ENCODE data around the gene TEX22.

The TEX22 gene

DNA sequence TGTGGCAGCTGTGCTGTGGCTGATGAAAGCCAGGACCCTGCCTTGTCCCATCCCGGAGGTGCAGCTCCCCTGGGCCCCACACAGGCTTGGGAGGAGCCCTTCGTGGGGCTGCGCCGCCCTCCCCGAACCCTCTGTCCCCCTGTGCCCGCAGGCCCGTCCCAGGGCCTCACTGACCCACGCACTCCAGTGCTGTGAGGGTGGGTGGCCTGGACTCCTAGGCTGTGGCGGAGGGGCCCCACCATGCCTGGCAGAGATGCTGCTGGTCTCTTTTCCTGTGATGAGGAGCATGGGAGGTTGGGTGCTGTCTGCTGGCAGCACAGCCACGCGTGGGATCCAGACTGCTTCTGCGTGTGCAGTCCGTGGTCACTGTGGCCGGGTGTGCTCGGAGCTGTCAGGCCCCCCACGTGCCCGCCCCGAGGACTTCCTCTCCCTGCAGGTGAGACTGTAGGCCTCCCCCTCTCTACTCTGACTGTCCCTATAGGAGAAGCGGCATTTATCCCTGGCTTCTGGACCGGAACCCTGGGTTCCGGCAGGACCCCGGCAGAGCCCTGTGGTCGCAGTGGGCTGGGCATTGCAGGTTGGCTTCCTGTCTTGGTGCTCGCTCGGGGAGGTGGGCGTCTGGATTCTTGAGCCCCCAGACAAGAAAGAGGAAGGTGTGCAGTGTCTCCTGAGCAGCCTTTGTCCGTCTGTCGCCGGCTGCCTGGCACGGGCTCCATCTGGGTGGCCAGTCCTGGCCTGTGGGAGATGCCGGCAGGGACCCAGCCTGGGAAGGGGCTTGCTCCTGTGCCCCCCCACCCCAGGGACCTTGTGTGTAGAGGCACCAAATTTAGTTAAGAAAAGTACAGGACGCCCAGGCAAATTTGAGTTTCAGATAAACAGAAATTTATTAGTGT, 23.6 kb downstream of the TEX22 start:
- H3K36me3 ChIP-seq (ENCODE audit: insufficient read depth, low read length) = no peaks in the 10 kb centered on the region
- no peaks in the 10 kb centered on the region for H3K9me3 ChIP-seq (ENCODE audit: control insufficient read depth, insufficient read depth, low read length)
- H3K4me1 ChIP-seq (ENCODE audit: insufficient read depth, low read length) = peaks cover 4% of the 10 kb centered on the region; the same call in 1 of the 2 replicates
- H3K9ac ChIP-seq (ENCODE audit: low read depth, low read length) = no peak overlapping the region

DNA sequence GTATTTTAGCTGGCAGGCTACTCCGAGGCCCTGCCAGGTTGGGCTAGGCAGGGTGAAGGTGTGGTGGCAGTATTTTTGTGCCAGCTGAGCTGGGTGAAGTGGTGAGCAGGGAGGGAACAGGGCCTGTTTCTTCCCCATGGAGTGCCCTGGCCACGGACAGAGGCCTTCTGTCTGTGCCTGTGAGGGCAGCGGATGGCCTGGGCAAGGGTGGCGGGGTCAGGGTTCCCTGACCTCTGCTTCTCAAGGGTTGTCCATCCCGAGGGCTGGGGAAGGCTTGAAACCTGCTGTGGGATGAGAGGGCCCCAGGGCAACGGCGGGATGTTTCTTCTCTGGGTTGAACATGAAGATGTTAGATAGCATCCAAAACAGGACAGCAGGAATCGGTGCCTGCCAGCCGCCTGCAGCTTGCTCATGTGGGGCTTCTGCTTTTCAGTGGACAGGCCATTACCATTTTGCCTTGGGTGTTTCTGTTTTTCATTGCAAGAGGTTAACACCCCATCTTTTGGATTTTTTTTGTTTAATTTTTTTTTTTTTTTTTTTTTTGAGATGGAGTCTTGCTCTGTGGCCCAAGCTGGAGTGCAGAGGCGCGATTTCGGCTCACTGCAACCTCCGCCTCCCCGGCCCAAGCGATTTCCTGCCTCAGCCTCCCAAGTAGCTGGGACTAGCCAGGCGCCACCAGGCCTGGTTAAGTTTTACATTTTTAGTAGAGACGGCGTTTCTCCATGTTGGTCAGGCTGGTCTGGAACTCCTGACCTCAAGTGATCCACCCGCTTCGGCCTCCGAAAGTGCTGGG, 24.6 kb downstream of the TEX22 start:
- H3K9ac ChIP-seq (ENCODE audit: low read depth, low read length) = no peak overlapping the region
- H3K9me3 ChIP-seq (ENCODE audit: control insufficient read depth, insufficient read depth, low read length) = no peaks in the 10 kb centered on the region
- H3K4me1 ChIP-seq (ENCODE audit: insufficient read depth, low read length) = peaks cover 4% of the 10 kb centered on the region; the same call in 1 of the 2 replicates
- H3K36me3 ChIP-seq (ENCODE audit: insufficient read depth, low read length) = no peaks in the 10 kb centered on the region

DNA sequence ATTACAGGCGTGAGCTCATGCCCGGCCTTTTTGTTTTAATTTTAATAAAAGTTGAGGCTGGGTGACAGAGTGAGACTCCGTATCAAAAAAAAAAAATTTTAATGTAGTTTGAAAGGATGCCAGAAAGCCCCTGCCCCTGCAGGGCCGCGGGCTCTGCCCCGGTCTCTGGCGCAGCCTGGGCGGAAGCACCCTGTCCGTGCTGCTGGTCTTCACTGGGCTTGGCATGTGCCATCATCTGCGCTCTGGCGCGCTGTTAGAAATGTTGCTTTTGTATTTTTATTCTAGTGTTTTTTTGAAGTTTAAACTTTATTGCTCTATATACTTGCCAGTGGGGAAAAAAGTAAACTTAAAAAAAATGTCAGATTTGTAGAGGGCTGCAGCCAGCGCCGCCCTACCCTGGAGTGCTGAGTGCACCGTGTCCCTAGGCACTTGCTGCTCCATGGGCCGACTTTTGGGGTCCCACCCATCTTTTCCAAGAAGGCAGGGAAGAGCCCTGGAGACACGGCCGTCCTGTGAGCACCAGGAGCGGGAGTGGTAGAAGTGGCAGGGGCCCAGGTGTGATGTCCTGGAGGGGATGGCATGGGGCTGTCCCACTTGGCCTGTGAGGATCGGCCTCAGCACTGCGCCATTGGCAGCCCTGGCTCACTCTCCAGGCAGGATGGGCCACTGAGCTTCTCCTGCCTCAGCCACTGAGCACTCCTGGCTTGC, 25.3 kb downstream of the TEX22 start:
- Histone ChIP-seq H3K9ac (ENCODE audit: low read depth, low read length) (no peak overlapping the region), H3K9me3 (ENCODE audit: control insufficient read depth, insufficient read depth, low read length) (no peaks in the 10 kb centered on the region), H3K36me3 (ENCODE audit: insufficient read depth, low read length) (no peaks in the 10 kb centered on the region), H3K4me1 (ENCODE audit: insufficient read depth, low read length) (peaks cover 3% of the 10 kb centered on the region; the same call in 1 of the 2 replicates)

DNA sequence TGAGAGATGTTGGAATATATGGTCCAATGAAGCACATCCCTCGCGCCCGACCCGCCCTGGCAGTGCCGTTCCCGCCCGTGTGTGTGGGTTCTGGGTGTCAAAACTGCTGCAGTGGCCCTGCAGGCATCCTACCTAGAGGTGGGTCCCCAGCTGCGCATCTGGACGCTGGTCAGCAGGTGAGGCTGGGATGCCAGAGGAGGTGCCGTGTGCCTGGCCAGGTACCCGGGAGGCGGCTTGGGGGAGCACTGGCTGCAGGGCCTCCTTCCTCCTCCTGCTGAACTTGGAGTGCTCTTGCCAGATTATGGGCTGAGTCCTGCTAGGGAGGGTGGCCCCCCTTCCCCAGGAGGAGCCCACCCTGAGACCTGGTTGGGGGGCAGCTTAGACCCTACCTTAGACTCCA, 26.5 kb downstream of the TEX22 start:
- Histone ChIP-seq H3K36me3 (ENCODE audit: insufficient read depth, low read length) (no peaks in the 10 kb centered on the region), H3K9me3 (ENCODE audit: control insufficient read depth, insufficient read depth, low read length) (no peaks in the 10 kb centered on the region), H3K4me1 (ENCODE audit: insufficient read depth, low read length) (no peaks in the 10 kb centered on the region; the same call in 1 of the 2 replicates), H3K9ac (ENCODE audit: low read depth, low read length) (no peak overlapping the region)

DNA sequence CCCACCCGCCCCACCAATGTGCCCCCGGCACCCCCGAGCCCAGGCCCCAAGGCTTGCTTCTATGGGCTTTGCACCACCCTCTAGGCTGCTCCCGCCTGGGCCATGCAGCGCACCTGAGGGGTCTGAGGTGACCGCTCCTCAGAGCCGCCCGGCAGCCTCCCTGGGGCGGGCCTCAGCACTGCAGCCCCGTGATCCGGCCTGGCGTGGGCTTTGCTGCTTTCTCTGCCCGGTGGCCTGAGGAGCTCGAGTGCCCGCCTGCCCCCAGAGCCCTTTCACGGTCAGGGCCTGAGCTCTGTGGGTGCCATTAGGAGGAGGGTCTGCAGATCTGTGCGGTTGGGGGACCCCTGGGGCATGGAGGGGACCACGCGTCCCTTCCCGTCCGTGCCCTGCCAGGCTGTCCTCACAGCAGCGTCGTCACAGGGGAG, 27.5 kb downstream of the TEX22 start:
- no peaks in the 10 kb centered on the region for H3K9me3 ChIP-seq (ENCODE audit: control insufficient read depth, insufficient read depth, low read length)
- H3K36me3 ChIP-seq (ENCODE audit: insufficient read depth, low read length) = no peaks in the 10 kb centered on the region
- H3K9ac ChIP-seq (ENCODE audit: low read depth, low read length) = no peak overlapping the region
- H3K4me1 ChIP-seq (ENCODE audit: insufficient read depth, low read length) = no peaks in the 10 kb centered on the region; the same call in 1 of the 2 replicates

DNA sequence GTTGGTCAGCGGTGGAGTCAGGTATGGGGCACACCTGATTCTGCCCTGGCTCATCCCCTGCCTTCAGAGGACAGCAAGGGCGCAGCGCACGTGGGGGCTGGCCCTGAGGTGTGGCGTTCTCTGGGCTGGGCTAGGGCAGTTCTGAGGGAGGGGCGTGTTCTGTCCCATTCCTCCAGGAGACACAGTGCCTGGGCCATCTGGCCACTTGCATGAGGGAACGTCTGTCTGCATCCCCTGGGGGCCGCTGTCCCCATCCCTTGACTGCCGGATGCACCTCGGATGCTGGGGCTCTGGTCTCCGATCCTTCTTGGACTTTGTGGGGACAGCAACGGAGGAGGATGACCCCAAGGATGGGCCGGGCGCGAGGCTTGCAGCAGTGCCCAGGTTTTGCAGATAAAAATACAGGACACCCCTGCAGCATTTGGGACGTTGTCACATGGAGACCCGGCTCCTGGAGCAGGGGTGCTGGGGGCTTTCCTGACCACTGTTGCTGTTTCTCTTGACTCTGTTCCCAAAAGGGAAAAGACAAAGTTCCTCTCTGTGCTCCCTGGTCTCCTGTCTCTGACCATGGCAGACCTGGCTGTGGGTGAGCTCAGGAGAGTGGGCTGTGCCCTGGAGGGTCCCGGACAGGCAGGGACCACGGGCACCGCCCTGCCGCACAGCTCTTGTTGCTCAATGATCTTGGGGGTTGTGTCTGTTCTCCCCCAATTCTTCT, 28.2 kb downstream of the TEX22 start:
- H3K4me1 ChIP-seq (ENCODE audit: insufficient read depth, low read length) = no peaks in the 10 kb centered on the region; the same call in 1 of the 2 replicates
- H3K9me3 ChIP-seq (ENCODE audit: control insufficient read depth, insufficient read depth, low read length) = no peaks in the 10 kb centered on the region
- no peaks in the 10 kb centered on the region for H3K36me3 ChIP-seq (ENCODE audit: insufficient read depth, low read length)
- no peak overlapping the region for H3K9ac ChIP-seq (ENCODE audit: low read depth, low read length)

DNA sequence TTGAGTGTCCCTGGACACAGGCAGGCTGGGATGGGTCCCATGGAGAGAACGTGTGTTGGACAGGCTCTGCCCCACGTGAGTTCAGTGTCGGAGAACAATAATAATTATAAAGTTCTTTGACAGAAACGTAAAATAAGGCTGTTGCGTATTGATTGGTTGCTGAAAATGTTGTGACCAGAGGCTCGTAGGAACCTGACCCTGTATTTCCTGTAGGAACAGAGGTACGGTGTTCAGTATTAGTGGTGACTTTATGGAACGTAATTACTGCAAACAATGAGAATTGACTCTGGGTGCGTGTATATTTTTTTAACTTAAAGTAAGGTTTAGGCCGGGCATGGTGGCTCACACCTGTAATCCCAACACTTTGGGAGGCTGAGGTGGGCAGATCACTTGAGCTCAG, 29.1 kb downstream of the TEX22 start:
- no peaks in the 10 kb centered on the region for H3K36me3 ChIP-seq (ENCODE audit: insufficient read depth, low read length)
- no peaks in the 10 kb centered on the region for H3K9me3 ChIP-seq (ENCODE audit: control insufficient read depth, insufficient read depth, low read length)
- H3K4me1 ChIP-seq (ENCODE audit: insufficient read depth, low read length) = no peaks in the 10 kb centered on the region
- H3K9ac ChIP-seq (ENCODE audit: low read depth, low read length) = no peak overlapping the region

DNA sequence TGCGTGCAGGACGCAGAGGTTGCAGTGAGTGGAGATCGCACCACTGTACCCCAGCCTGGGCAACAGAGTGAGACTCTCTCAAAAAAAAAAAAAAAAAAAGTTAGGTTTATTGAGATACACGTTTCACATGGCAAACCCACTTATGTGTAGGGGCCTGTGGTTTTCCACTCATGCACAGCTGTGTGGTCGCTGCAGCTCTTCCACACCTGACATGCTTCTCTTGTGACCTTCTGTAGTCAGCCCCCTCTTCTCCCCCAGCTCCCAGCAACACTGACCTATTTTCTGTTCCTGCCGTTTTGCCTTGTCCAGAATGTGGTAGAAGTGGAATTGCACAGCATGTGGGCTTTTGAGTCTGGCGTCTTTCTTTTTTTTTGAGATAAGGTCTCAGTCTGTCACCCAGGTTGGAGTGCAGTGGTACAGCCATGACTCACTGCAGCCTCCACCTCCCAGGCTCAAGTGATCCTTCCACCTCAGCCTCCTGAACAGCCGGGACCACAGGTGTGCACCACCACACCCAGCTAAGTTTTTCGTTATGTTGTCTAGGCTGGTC, 29.7 kb downstream of the TEX22 start:
- Histone ChIP-seq H3K36me3 (ENCODE audit: insufficient read depth, low read length) (no peaks in the 10 kb centered on the region), H3K4me1 (ENCODE audit: insufficient read depth, low read length) (no peaks in the 10 kb centered on the region), H3K9me3 (ENCODE audit: control insufficient read depth, insufficient read depth, low read length) (no peaks in the 10 kb centered on the region), H3K9ac (ENCODE audit: low read depth, low read length) (no peak overlapping the region)

DNA sequence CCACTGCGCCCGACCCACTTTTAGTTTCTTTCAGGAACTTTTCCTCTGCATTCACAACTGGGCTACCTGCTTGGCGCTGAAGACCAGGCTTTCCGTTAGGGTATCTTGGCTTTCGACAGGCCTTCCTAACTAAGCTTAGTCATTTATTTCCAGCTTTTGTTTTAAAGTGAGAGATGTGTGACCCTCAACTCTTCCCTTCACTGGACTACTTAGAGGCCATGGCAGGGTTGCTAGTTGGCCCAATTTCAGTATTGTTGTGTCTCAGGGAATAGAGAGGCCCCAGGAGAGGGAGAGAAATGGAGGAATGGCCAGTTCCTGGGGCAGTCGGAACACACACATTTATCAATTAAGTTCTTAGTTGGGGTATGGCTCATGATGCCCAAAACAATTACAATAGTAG, 31.7 kb downstream of the TEX22 start:
- no peaks in the 10 kb centered on the region for H3K36me3 ChIP-seq (ENCODE audit: insufficient read depth, low read length)
- no peaks in the 10 kb centered on the region for H3K4me1 ChIP-seq (ENCODE audit: insufficient read depth, low read length)
- no peak overlapping the region for H3K9ac ChIP-seq (ENCODE audit: low read depth, low read length)
- H3K9me3 ChIP-seq (ENCODE audit: control insufficient read depth, insufficient read depth, low read length) = no peaks in the 10 kb centered on the region

DNA sequence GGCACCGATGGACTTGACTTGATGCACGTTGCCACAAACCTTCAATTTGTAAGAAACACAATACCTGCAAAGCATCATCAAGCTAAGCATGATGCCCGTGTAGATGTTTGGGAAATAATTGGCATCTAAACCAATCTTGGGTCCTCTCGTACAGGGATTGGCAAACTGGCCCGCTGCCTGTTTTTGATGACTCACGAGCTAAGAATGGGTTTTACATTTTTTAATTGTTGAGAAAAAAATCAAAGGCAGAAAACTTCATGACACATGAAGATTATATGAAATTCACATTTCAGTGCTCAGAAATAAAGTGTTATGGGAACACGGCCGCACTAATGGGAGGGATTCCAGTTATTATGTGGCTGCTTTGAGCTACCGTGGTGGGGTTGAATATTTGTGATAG, 32.2 kb downstream of the TEX22 start:
- Histone ChIP-seq H3K36me3 (ENCODE audit: insufficient read depth, low read length) (no peaks in the 10 kb centered on the region), H3K9ac (ENCODE audit: low read depth, low read length) (no peak overlapping the region), H3K9me3 (ENCODE audit: control insufficient read depth, insufficient read depth, low read length) (no peaks in the 10 kb centered on the region), H3K4me1 (ENCODE audit: insufficient read depth, low read length) (no peaks in the 10 kb centered on the region)

DNA sequence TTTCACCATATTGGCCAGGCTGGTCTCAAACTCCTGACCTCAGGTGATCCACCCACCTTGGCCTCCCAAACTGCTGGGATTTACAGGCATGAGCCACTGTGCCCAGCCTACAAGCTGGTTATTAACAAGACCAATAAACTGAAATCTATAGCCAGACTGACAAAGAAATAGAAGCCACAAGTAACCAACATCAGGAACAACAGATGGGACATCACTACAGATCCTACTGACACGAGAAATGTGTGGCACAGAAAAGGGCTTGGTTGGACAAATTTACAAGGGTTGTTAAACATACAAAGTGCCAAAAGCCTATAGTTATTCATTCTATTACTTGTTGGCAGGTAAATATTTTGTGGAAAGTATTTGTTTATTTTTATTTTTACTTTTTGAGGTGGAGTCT, 32.9 kb downstream of the TEX22 start:
- no peak overlapping the region for H3K9ac ChIP-seq (ENCODE audit: low read depth, low read length)
- H3K4me1 ChIP-seq (ENCODE audit: insufficient read depth, low read length) = no peaks in the 10 kb centered on the region
- H3K36me3 ChIP-seq (ENCODE audit: insufficient read depth, low read length) = no peaks in the 10 kb centered on the region
- no peaks in the 10 kb centered on the region for H3K9me3 ChIP-seq (ENCODE audit: control insufficient read depth, insufficient read depth, low read length)

DNA sequence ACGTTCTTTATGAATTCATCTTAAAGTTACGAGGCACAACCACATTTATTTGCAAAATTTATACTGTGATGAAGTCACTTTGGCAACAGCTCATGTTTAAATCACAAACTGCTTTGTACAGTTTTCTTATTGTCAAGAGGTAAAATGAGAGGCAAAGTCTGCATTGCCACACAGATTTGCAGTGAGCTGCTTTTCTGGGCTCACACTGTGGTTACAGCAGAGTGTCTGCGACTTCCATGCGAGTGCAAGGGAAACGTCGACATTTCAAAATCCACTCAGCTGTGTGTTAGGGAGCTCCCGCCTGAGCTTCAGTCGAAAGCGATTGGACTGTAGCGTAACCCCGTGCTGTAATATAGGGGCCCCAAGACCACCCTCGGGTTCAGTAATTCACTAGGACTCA, 34.3 kb downstream of the TEX22 start:
- Histone ChIP-seq H3K9me3 (ENCODE audit: control insufficient read depth, insufficient read depth, low read length) (no peaks in the 10 kb centered on the region), H3K36me3 (ENCODE audit: insufficient read depth, low read length) (no peaks in the 10 kb centered on the region), H3K9ac (ENCODE audit: low read depth, low read length) (no peak overlapping the region), H3K4me1 (ENCODE audit: insufficient read depth, low read length) (no peaks in the 10 kb centered on the region)

DNA sequence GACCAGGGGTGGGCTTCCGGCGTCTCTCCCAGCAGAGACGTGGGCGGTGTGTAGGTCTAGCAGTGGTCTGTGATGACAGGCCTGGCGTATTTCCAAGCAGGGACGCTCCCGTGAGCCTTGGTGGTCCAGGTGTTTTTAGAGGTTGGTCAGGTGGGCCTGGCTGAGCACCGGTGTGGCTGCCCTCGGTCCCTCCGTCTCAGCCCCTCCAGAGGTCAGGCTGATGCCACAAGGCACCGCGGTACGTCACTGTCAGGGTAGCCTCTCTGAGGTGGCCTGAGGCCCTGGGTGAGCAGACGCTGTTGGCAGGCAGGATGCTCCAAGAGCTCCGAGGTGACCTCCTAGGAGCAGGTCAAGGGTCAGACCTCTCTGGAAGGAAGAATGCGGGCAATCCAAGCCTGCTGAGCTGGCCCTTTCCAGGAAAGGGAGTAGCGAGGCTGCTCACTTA, 34.8 kb downstream of the TEX22 start:
- Histone ChIP-seq H3K4me1 (ENCODE audit: insufficient read depth, low read length) (no peaks in the 10 kb centered on the region), H3K36me3 (ENCODE audit: insufficient read depth, low read length) (no peaks in the 10 kb centered on the region), H3K9ac (ENCODE audit: low read depth, low read length) (no peak overlapping the region), H3K9me3 (ENCODE audit: control insufficient read depth, insufficient read depth, low read length) (no peaks in the 10 kb centered on the region)

Data from ES-I3 (cell line).